Breast epithelium (tissue), 3 donors: ENCODE measurements around the gene MSL2.

Source experiments
- POLR2A ChIP-seq: fragments of 450-650 bp; IDR thresholded peaks from one replicate; pipeline ENCODE4 v1.6.1; 2016; ENCODE audit warnings: antibody characterized with exemption, mild to moderate bottlenecking, moderate library complexity
- POLR2AphosphoS5 ChIP-seq, 3 donors: sonication (generic); formaldehyde crosslinking; IDR thresholded peaks; one replicate each; pipeline ENCODE4 v1.6.1; 2017; ENCODE audit warnings: antibody characterized with exemption in 3 of 3
- TF ChIP-seq, protein P1 (sequence below), 3 donors: fragments of 450-650 bp; IDR thresholded peaks; one replicate each; pipeline ENCODE4 v1.5.1; 2016 to 2017; ENCODE audit warnings: antibody characterized with exemption in 3 of 3, mild to moderate bottlenecking in 3 of 3, moderate library complexity in 3 of 3

DNA sequence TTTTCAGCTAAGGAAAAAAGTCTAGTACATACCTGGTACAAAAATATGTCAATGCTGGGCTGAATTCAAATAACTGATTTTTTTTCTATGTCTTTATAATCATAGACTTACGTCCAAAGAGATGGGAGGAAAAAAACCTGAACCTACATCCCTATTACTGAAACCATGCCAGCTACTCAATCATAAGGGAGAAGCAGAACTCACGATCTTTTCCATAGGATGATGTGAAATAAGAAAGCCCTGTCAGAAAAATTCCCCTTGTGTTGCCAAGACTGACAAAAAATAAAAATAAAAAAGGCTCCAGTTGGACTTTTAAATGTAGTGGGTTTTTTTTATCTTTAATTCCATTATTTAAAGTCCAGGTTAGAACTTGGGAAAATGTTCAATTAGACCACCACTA lies 3.3 kb downstream of the MSL2 start:
- TF ChIP-seq POLR2AphosphoS5 (IDR thresholded peaks at IDR 0.05) (no peak), POLR2A (no peak)
- TF ChIP-seq, protein P1, sequence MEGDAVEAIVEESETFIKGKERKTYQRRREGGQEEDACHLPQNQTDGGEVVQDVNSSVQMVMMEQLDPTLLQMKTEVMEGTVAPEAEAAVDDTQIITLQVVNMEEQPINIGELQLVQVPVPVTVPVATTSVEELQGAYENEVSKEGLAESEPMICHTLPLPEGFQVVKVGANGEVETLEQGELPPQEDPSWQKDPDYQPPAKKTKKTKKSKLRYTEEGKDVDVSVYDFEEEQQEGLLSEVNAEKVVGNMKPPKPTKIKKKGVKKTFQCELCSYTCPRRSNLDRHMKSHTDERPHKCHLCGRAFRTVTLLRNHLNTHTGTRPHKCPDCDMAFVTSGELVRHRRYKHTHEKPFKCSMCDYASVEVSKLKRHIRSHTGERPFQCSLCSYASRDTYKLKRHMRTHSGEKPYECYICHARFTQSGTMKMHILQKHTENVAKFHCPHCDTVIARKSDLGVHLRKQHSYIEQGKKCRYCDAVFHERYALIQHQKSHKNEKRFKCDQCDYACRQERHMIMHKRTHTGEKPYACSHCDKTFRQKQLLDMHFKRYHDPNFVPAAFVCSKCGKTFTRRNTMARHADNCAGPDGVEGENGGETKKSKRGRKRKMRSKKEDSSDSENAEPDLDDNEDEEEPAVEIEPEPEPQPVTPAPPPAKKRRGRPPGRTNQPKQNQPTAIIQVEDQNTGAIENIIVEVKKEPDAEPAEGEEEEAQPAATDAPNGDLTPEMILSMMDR (IDR thresholded peaks at IDR 0.05): no peak
